Testis (tissue), 2 donors: ENCODE results near the gene CMYA5.

Experiments used
- CTCF ChIP-seq, 3 experiments: fragments of 450-650 bp in 2 of 3; fragments of 200-600 bp in 1 of 3; sonication (generic) in 1 of 3; IDR thresholded peaks; one replicate each; pipeline ENCODE4 v1.5.1; 2016 to 2019; ENCODE audit warnings: antibody characterized with exemption in 3 of 3, mild to moderate bottlenecking in 2 of 3, moderate library complexity in 1 of 3
- POLR2A ChIP-seq: fragments of 450-650 bp; IDR thresholded peaks from one replicate; pipeline ENCODE4 v1.6.1; 2017; ENCODE audit warnings: antibody characterized with exemption, mild to moderate bottlenecking, moderate library complexity

DNA sequence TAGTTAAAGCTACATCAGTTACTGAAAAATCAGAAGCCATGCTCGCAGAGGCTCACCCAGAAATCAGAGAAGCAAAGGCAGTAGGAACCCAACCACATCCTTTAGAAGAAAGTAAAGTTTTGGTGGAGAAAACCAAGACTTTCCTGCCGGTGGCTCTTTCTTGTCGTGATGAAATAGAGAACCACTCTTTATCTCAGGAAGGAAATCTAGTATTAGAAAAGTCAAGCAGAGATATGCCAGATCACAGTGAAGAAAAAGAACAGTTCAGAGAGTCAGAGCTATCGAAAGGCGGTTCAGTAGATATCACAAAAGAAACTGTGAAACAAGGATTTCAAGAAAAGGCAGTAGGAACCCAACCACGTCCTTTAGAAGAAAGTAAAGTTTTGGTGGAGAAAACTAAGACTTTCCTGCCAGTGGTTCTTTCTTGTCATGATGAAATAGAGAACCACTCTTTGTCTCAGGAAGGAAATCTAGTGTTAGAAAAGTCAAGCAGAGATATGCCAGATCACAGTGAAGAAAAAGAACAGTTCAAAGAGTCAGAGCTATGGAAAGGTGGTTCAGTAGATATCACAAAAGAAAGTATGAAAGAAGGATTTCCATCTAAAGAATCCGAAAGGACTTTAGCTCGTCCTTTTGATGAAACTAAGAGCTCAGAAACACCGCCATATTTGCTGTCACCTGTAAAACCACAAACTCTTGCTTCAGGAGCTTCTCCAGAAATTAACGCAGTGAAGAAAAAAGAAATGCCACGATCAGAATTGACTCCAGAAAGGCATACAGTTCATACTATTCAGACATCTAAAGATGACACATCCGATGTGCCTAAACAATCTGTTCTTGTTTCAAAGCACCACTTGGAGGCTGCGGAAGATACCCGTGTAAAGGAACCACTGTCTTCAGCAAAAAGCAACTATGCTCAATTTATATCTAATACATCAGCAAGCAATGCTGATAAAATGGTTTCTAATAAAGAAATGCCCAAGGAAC, 47.2 kb downstream of the CMYA5 start:
- TF ChIP-seq CTCF (IDR thresholded peaks at IDR 0.05): no peak
- no peak for TF ChIP-seq POLR2A
